Ectodermal cell (in vitro differentiated cells): ENCODE measurements around the gene N4BP2L2.
"Not testable (repeated sequence)": the region's sequence is repeated elsewhere in the genome, so short reads cannot be mapped to it uniquely, and the experiment has no call there.

ENCODE experiments used
- H3K27ac ChIP-seq: 2 replicates; pipeline ENCODE4 v1.7.0; 2013; ENCODE audit warnings: mild to moderate bottlenecking, low read depth, low read length; ENCODE audit not compliant: insufficient read depth, poor library complexity, severe bottlenecking
- H3K27me3 ChIP-seq: 2 replicates; pipeline ENCODE4 v1.7.0; 2013; ENCODE audit warnings: mild to moderate bottlenecking, low read length; ENCODE audit not compliant: insufficient read depth, control insufficient read depth, poor library complexity, severe bottlenecking
- H3K36me3 ChIP-seq: one replicate; pipeline ENCODE4 v1.7.0; 2013; ENCODE audit warnings: low read length; ENCODE audit not compliant: control insufficient read depth, insufficient read depth
- H3K4me1 ChIP-seq: one replicate; pipeline ENCODE4 v1.7.0; 2013; ENCODE audit warnings: low read length; ENCODE audit not compliant: control insufficient read depth, insufficient read depth
- H3K4me3 ChIP-seq: 2 replicates; pipeline ENCODE4 v1.7.0; 2013; ENCODE audit warnings: low read depth, low read length, control low read depth; ENCODE audit not compliant: insufficient read depth
- H3K9me3 ChIP-seq: 2 replicates; pipeline ENCODE4 v1.7.0; 2013; ENCODE audit warnings: mild to moderate bottlenecking, low read length, moderate library complexity; ENCODE audit not compliant: control insufficient read depth
- WGBS, 2 experiments: methylation state at CpG; one replicate each; pipeline ENCODE4 v1.1.7; 2013; ENCODE audit warnings: missing lambda C conversion rate in 2 of 2; 5-methylcytosine and 5-hydroxymethylcytosine counted together

Gene N4BP2L2

GRCh38 chr13:32575687-32576086 lies 37.1 kb upstream of the N4BP2L2 start:
- H3K27ac ChIP-seq, H3K4me3 ChIP-seq, H3K36me3 ChIP-seq, H3K4me1 ChIP-seq, H3K9me3 ChIP-seq, H3K27me3 ChIP-seq: not testable (repeated sequence)
- whole genome bisulfite sequencing, 2 experiments: 99% methylated on average over 3 of the region's 4 CpGs

DNA sequence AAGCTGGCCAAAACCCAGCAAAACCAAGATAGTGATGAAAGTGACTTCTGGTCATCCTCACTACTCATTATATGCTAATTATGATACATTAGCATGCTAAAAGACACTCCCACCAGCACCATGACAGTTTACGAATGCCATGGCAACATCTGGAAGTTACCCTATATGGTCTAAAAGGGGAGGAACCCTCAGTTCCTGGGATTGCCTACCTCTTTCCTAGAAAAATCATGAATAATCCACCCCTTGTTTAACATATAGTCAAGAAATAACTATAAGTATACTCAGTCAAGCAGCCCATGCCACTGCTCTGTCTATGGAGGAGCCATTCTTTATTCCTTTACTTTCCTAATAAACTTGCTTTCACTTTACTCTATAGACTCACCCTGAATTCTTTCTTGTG lies 22.2 kb upstream of the N4BP2L2 start:
- not testable (repeated sequence) for H3K27me3 ChIP-seq, H3K4me1 ChIP-seq
- WGBS, 2 experiments: 92 to 100% methylated on average over 1 of the region's 1 CpG

GRCh38 chr13:32555613-32556012 lies 17.0 kb upstream of the N4BP2L2 start:
- H3K27me3 ChIP-seq: no peaks in the 10 kb centered on the region
- H3K36me3 ChIP-seq: no peaks in the 10 kb centered on the region
- H3K4me3 ChIP-seq: no peak overlapping the region
- no peaks in the 10 kb centered on the region for H3K4me1 ChIP-seq
- WGBS, 2 experiments: 90 to 95% methylated on average over 2 of the region's 2 CpGs
- H3K9me3 ChIP-seq: no peaks in the 10 kb centered on the region
- no peak overlapping the region for H3K27ac ChIP-seq

More for the DNA sequence above, 22.2 kb upstream of the N4BP2L2 start:
- not testable (repeated sequence) for H3K36me3 ChIP-seq, H3K27ac ChIP-seq, H3K4me3 ChIP-seq, H3K9me3 ChIP-seq

- no peaks in the 10 kb centered on the region for H3K27me3 ChIP-seq
- no peak overlapping the region for H3K4me3 ChIP-seq
- 89 to 94% methylated on average over 1 of the region's 1 CpG for WGBS, 2 experiments
- H3K36me3 ChIP-seq: no peaks in the 10 kb centered on the region
- no peaks in the 10 kb centered on the region for H3K9me3 ChIP-seq
- H3K27ac ChIP-seq: no peak overlapping the region
- no peaks in the 10 kb centered on the region for H3K4me1 ChIP-seq
Observed at GRCh38 chr13:32553720-32554119, 15.1 kb upstream of the N4BP2L2 start.

DNA sequence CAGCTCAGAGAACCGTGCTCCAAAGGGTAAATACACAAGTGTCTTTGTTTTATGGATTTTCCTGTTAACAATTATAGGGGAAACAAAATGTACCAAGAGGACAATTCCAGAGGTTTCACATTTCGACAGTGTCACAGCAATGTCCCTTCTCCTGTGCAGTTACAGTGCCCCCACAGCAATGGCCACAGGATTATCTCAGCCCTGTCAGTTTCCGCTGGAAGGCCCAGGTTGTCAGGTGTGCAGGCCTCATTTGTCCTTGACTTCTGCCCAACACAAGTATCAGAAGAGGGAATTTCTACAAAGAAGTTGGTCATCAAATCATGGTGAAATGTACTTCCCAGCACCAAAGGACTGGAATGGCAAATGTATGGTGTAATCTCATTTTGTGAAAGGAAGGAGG lies 11.2 kb upstream of the N4BP2L2 start:
- no peak overlapping the region for H3K4me3 ChIP-seq
- WGBS, 2 experiments: 87 to 91% methylated on average over 3 of the region's 3 CpGs
- no peaks in the 10 kb centered on the region for H3K4me1 ChIP-seq
- H3K27ac ChIP-seq: no peak overlapping the region
- H3K27me3 ChIP-seq: no peaks in the 10 kb centered on the region
- H3K36me3 ChIP-seq: no peaks in the 10 kb centered on the region
- H3K9me3 ChIP-seq: no peaks in the 10 kb centered on the region

GRCh38 chr13:32548837-32549236 lies 10.2 kb upstream of the N4BP2L2 start:
- no peak overlapping the region for H3K4me3 ChIP-seq
- H3K27ac ChIP-seq: no peak overlapping the region
- H3K9me3 ChIP-seq: no peaks in the 10 kb centered on the region
- no peaks in the 10 kb centered on the region for H3K4me1 ChIP-seq
- no peaks in the 10 kb centered on the region for H3K36me3 ChIP-seq
- no peaks in the 10 kb centered on the region for H3K27me3 ChIP-seq
- WGBS, 2 experiments: 100% methylated on average over 2 of the region's 2 CpGs; no CpG with 5 or more reads in 1 of the 2 experiments

DNA sequence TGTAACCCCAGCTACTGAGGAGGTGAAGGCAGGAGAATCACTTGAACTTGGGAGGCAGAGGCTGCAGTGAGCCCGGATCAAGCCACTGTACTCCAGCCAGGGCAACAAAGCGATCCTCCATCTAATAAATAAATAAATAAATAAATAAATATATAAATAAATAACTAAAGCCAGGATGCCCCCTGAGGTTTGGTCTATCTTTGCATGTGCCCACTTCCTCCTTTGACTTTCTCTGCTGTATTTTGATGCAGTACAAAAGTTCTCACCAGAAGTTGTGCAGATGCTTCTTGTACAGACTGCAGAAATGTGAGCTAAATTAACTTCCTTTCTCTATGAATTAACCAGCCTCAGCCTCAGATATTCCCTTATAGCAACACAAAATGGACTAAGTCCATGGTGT lies 6.5 kb upstream of the N4BP2L2 start:
- Histone ChIP-seq H3K4me3 (no peak overlapping the region), H3K4me1 (no peaks in the 10 kb centered on the region), H3K36me3 (no peaks in the 10 kb centered on the region), H3K27me3 (no peaks in the 10 kb centered on the region), H3K27ac (no peak overlapping the region), H3K9me3 (no peaks in the 10 kb centered on the region)
- 67 to 100% methylated on average over 1 of the region's 2 CpGs for WGBS, 2 experiments

DNA sequence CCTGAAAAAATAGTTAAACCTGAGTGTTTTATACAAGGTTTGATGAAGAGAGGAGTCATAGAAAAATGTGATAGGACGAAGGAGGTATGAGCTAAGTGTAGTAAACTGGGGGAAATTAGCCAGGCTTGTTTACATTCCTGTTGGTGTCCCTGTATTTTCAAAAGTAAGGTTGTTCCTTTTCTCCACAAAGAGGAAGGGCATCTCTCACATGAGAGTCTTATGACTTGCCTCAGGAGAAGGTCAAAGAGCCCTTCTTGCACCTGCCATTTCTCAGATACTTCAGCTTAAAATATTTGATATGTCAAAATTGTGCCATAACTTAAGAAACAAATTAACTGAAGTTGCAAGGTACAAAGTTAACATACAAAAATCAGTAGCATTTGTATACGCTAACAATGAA lies 3.6 kb upstream of the N4BP2L2 start:
- H3K4me3 ChIP-seq: no peak overlapping the region
- peaks cover 3% of the 10 kb centered on the region for H3K4me1 ChIP-seq
- no peaks in the 10 kb centered on the region for H3K27me3 ChIP-seq
- H3K27ac ChIP-seq: no peak overlapping the region
- no peaks in the 10 kb centered on the region for H3K9me3 ChIP-seq
- WGBS, 2 experiments: 95 to 100% methylated on average over 2 of the region's 2 CpGs
- H3K36me3 ChIP-seq: no peaks in the 10 kb centered on the region

- peaks cover 4% of the 10 kb centered on the region for H3K4me1 ChIP-seq
- WGBS, 2 experiments: 0 to 1% methylated on average over 23 of the region's 23 CpGs
- H3K27ac ChIP-seq: peak overlapping the region; percentile 92
- no peaks in the 10 kb centered on the region for H3K9me3 ChIP-seq
- H3K27me3 ChIP-seq: no peaks in the 10 kb centered on the region
- peaks cover 10% of the 10 kb centered on the region for H3K36me3 ChIP-seq
- H3K4me3 ChIP-seq: peak overlapping the region; percentile 98
Observed at GRCh38 chr13:32538143-32538620, 413 bp downstream of the N4BP2L2 start.

GRCh38 chr13:32537580-32538142 lies 934 bp downstream of the N4BP2L2 start:
- peaks cover 10% of the 10 kb centered on the region for H3K36me3 ChIP-seq
- no peaks in the 10 kb centered on the region for H3K9me3 ChIP-seq
- peak overlapping the region; percentile 92 for H3K27ac ChIP-seq
- peaks cover 4% of the 10 kb centered on the region for H3K4me1 ChIP-seq
- 27% methylated on average over 22 of the region's 22 CpGs for WGBS, 2 experiments
- no peaks in the 10 kb centered on the region for H3K27me3 ChIP-seq
- peak overlapping the region; percentile 98 for H3K4me3 ChIP-seq

DNA sequence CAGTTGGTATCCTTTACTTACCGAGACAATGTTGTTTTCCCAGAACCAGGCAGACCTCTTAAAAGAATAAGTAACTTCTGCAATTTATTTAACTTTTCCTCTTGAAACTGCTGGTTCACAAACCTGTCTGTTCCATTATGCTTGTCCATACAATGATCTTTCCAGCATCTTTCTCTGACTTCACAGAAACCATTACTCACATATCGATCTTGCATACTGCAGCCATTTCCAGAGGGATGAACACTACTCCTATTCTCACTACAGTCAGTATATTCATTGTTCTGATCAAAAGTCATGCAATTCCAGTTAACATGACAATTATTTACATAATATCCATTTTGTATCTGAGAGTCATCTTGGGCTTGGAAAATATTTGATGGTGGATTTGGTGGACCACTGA lies 2.8 kb downstream of the N4BP2L2 start:
- WGBS, 2 experiments: 91 to 98% methylated on average over 2 of the region's 2 CpGs
- no peak overlapping the region for H3K27ac ChIP-seq
- H3K4me3 ChIP-seq: no peak overlapping the region
- no peaks in the 10 kb centered on the region for H3K27me3 ChIP-seq
- H3K4me1 ChIP-seq: peaks cover 4% of the 10 kb centered on the region
- H3K9me3 ChIP-seq: no peaks in the 10 kb centered on the region
- H3K36me3 ChIP-seq: peaks cover 10% of the 10 kb centered on the region
